ENCODE results near the gene MIEN1. TPM values are rescaled to one million over a fixed set of nuclear protein-coding genes. Genes with fewer than 3 reads are reported as not detected.

MIEN1 gene
- total and polyA plus RNA-seq, 12 donors, result 27.7 to 190 (median 41.1) TPM

DNA sequence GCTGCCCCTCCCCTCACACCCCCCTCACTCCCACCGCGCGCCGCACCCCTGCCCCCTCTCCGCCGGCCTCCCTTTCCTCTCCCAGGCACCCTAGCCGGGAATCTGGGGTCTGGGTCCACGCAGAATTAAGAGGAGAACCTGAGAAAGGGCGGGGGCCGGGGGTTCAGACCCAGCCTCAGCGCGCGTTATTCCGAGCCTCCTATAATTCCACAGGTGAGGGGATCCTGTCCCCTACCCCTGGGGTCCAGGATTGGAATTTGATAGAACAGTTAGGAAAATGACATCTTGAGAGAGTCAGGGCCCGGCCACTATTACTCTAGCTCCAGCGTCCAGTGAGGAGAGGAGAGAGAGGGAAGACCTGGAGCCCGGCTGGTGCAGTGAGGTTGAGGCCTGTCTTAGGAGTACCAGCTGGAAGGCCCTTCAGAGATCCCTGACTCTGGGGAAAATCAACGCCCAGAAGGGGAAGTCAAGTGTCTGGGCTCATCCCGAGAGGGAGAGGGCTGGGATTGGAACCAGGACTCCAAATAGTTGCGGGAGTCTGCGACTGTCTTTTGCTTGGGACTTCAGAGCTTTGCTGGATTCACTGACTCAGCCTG, 24.7 kb upstream of the MIEN1 start:
- TF ChIP-seq, protein P1, sequence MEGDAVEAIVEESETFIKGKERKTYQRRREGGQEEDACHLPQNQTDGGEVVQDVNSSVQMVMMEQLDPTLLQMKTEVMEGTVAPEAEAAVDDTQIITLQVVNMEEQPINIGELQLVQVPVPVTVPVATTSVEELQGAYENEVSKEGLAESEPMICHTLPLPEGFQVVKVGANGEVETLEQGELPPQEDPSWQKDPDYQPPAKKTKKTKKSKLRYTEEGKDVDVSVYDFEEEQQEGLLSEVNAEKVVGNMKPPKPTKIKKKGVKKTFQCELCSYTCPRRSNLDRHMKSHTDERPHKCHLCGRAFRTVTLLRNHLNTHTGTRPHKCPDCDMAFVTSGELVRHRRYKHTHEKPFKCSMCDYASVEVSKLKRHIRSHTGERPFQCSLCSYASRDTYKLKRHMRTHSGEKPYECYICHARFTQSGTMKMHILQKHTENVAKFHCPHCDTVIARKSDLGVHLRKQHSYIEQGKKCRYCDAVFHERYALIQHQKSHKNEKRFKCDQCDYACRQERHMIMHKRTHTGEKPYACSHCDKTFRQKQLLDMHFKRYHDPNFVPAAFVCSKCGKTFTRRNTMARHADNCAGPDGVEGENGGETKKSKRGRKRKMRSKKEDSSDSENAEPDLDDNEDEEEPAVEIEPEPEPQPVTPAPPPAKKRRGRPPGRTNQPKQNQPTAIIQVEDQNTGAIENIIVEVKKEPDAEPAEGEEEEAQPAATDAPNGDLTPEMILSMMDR (IDR thresholded peaks at IDR 0.05), result no peak
- 30 to 40% methylated on average over 17 to 21 of the region's 21 CpGs for WGBS, 2 donors
- Histone ChIP-seq H3K36me3 (no peaks in the 10 kb centered on the region), H3K4me1 (peaks cover 4 to 55% (median 26%) of the 10 kb centered on the region in 9 donors), H3K9me3 (no peaks in the 10 kb centered on the region), H3K4me3 (peak overlapping the region; percentile 44 to 95 (median 66)), H3K27ac (peak overlapping the region; percentile 70 to 99 (median 94)), H3K27me3 (peaks cover 0 to 5% (median 0%) of the 10 kb centered on the region in 7 donors)
- DNase-seq, result no peak
- peak in 2 of 8 donors; percentile 5 to 16 for ATAC-seq
- intact Hi-C loops (cut with DNase I), result loop anchor here in 9 of 10 donors (1.0 to 10.0 kb wide), 10 partner anchors 25 to 210 kb away; partner anchors contain the start of genes STARD3 (in 2 of the 9), MIEN1 (in 1 of the 9), PNMT (in 1 of the 9) and TCAP (in 1 of the 9)

DNA sequence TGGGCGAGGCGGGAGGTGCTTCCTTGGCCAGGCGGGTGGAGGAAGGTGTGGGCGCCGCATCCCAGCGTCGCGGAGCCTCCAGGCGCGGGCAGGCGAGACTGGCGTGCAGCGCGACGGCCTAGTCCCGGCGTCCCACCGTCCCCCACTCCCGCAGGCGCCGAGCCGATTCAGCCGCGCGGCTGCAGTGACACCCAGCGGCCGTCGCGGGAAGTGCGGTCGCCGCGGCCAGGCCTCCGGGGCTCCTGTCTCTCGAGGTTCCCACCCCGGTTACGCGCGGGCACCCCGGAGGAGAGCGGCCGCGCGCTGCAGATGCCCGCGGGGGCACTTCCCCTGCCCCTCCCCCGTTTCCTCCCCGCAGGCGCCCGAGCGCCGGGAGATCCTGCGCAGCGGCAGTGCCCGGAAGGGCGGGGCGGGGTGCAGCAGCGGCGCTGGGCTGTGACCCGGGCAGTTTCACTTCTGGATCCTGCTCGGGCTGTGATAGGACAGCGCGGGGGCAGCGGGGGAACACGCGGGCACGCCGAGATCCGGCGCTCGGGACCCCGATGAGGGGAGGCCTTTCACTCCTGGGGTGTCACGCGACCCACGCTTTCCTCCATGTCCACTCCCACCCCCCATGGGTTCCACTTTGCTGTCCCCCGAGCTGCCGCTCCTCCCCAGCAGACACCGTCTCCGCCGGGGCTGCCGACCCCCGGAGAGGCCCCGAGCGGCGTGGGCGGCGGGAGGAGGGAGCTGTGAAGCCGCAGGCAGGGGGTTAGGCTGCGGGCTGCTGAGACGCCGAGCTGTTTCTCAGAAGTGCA, 24.0 kb upstream of the MIEN1 start:
- Histone ChIP-seq H3K36me3 (no peaks in the 10 kb centered on the region), H3K4me1 (peaks cover 4 to 52% (median 32%) of the 10 kb centered on the region in 9 donors), H3K27me3 (peaks cover 0 to 3% (median 0%) of the 10 kb centered on the region in 7 donors), H3K4me3 (peak overlapping the region; percentile 44 to 95 (median 66)), H3K9me3 (no peaks in the 10 kb centered on the region), H3K27ac (peak overlapping the region; percentile 70 to 99 (median 94))
- TF ChIP-seq, protein P1 (IDR thresholded peaks at IDR 0.05), result peak; percentile 83 to 99 (median 97)
- 0% methylated on average over 73 to 91 of the region's 91 CpGs for WGBS, 2 donors
- peak; percentile 90 to 93 for DNase-seq
- peak; percentile 93 to 96 (median 94) for ATAC-seq
- intact Hi-C loops (cut with DNase I), result loop anchor here in 9 of 10 donors (1.0 to 10.0 kb wide), 10 partner anchors 24 to 210 kb away; partner anchors contain the start of genes STARD3 (in 2 of the 9), MIEN1 (in 1 of the 9), PNMT (in 1 of the 9) and TCAP (in 1 of the 9)

DNA sequence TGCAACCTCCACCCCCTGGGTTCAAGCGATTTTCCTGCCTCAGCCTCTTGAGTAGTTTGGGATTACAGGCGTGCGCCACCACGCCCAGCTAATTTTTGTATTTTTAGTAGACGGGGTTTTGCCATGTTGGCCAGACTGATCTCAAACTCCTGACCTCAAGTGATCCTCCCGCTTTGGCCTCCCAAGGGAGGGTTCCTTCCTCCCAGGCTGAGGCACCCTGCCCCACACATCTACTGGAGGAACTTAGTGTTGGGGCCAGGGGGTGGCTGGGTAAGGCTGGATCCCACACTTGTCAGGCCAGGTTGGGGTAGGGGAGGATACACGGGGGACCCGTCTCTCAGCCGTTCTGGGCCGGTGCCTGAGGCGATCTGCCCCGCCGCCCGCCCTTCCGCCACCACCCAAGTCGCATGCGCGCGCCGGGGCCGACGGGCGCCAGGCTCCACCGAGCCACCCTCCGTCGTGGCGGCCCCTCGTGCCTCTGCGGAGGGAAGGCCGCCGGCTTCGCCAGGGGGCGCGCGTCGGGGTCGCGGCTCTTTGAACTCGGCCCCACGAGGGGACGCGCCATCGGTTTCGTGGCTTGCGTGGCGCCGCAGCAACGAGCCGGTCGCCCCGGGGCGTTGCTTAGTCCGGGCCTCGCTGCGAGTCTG, 23.3 kb upstream of the MIEN1 start:
- Histone ChIP-seq H3K27ac (peak overlapping the region; percentile 70 to 99 (median 94)), H3K27me3 (no peaks in the 10 kb centered on the region), H3K36me3 (no peaks in the 10 kb centered on the region), H3K4me3 (peak overlapping the region; percentile 44 to 95 (median 66)), H3K4me1 (peaks cover 4 to 49% (median 32%) of the 10 kb centered on the region in 9 donors), H3K9me3 (no peaks in the 10 kb centered on the region)
- WGBS, 2 donors, result 6 to 8% methylated on average over 54 to 55 of the region's 55 CpGs
- TF ChIP-seq, protein P1 (IDR thresholded peaks at IDR 0.05), result no peak
- intact Hi-C loops (cut with DNase I), result loop anchor here in 9 of 10 donors (1.0 to 10.0 kb wide), 10 partner anchors 23 to 209 kb away; partner anchors contain the start of genes STARD3 (in 2 of the 9), MIEN1 (in 1 of the 9), PNMT (in 1 of the 9) and TCAP (in 1 of the 9)
- DNase-seq, result peak; percentile 42 to 75
- peak; percentile 26 to 64 (median 43) for ATAC-seq

Measured in heart right ventricle (tissue), 16 donors.